Gastroesophageal sphincter (tissue), 3 donors: Measurements from ENCODE around the gene ARFGEF2.

ENCODE experiments used
- CTCF ChIP-seq, 4 experiments: fragments of 200-600 bp in 2 of 4; fragments of 450-650 bp in 2 of 4; sonication (generic) in 1 of 4; IDR thresholded peaks; one replicate each; pipeline ENCODE4 v1.5.1; 2017 to 2019; ENCODE audit warnings: antibody characterized with exemption in 4 of 4, mild to moderate bottlenecking in 2 of 4, moderate library complexity in 2 of 4
- EP300 ChIP-seq: sonication (generic); formaldehyde crosslinking; IDR thresholded peaks from one replicate; pipeline ENCODE4 v1.6.1; 2017; ENCODE audit warnings: antibody characterized with exemption, mild to moderate bottlenecking
- POLR2A ChIP-seq, 2 donors: fragments of 450-650 bp; IDR thresholded peaks; one replicate each; pipeline ENCODE4 v1.6.1; 2017; ENCODE audit warnings: antibody characterized with exemption in 2 of 2, mild to moderate bottlenecking in 2 of 2, moderate library complexity in 1 of 2

- TF ChIP-seq POLR2A (IDR thresholded peaks at IDR 0.05) (no peak), EP300 (no peak), CTCF (IDR thresholded peaks at IDR 0.05) (no peak)
Observed at GRCh38 chr20:48921883-48922820, 641 bp downstream of the ARFGEF2 start.
